GM23338 (cell line): ENCODE data around the gene TEKTIP1. TPM values are rescaled to one million over a fixed set of nuclear protein-coding genes. Genes with fewer than 3 reads are reported as not detected.

ENCODE experiments used
- ATAC-seq: fragments of 200-7000 bp; cut with Tn5 transposase; 3 replicates; pipeline ENCODE4 v1.9.1; 2020
- DNase-seq: peaks from one replicate; pipeline ENCODE4 v3.0.0-alpha.2; 2015; ENCODE audit warnings: low spot score
- H2AFZ ChIP-seq: fragments of 200-600 bp; sonication (generic); 2 replicates; pipeline ENCODE4 v1.8.0; 2016; ENCODE audit warnings: antibody characterized with exemption, mild to moderate bottlenecking, moderate library complexity
- H3F3A ChIP-seq: fragments of 200-600 bp; sonication (generic); replicated peaks from 2 replicates; pipeline ENCODE4 v1.8.0; 2017; ENCODE audit warnings: antibody characterized with exemption, mixed run types, low read depth
- H3K27ac ChIP-seq: fragments of 200-600 bp; sonication (generic); 2 replicates; pipeline ENCODE4 v1.6.1; 2016; ENCODE audit warnings: low read depth
- H3K27me3 ChIP-seq: fragments of 200-600 bp; sonication (generic); 2 replicates; pipeline ENCODE4 v1.8.0; 2016; ENCODE audit warnings: mild to moderate bottlenecking, mixed run types, moderate library complexity; ENCODE audit not compliant: insufficient read depth
- H3K36me3 ChIP-seq: fragments of 200-600 bp; sonication (generic); 2 replicates; pipeline ENCODE4 v1.8.0; 2016; ENCODE audit warnings: mild to moderate bottlenecking; ENCODE audit not compliant: insufficient read depth
- H3K4me1 ChIP-seq: fragments of 200-600 bp; sonication (generic); 2 replicates; pipeline ENCODE4 v1.8.0; 2016; ENCODE audit warnings: mild to moderate bottlenecking, moderate library complexity; ENCODE audit not compliant: insufficient read depth
- H3K4me2 ChIP-seq: fragments of 200-600 bp; sonication (generic); 2 replicates; pipeline ENCODE4 v1.7.1; 2017; ENCODE audit warnings: mixed run types
- H3K4me3 ChIP-seq: fragments of 200-600 bp; sonication (generic); 2 replicates; pipeline ENCODE4 v1.6.1; 2016; ENCODE audit warnings: mixed run types
- H3K79me2 ChIP-seq: fragments of 200-600 bp; sonication (generic); replicated peaks from 2 replicates; pipeline ENCODE4 v1.8.0; 2017; ENCODE audit warnings: mild to moderate bottlenecking; ENCODE audit not compliant: insufficient read depth
- H3K9me2 ChIP-seq: fragments of 200-600 bp; sonication (generic); 2 replicates; pipeline ENCODE4 v1.8.0; 2017; ENCODE audit not compliant: insufficient read depth
- H4K20me1 ChIP-seq: fragments of 200-600 bp; sonication (generic); replicated peaks from 2 replicates; pipeline ENCODE4 v1.8.0; 2017; ENCODE audit warnings: mild to moderate bottlenecking; ENCODE audit not compliant: insufficient read depth
- H3K27ac Mint-ChIP-seq: 2 replicates; pipeline ENCODE4 v1.8.0; 2020; ENCODE audit warnings: inconsistent platforms, mild to moderate bottlenecking, moderate library complexity, mixed read lengths
- H3K27me3 Mint-ChIP-seq: 3 replicates; pipeline ENCODE4 v1.8.0; 2022; ENCODE audit warnings: low read depth, mild to moderate bottlenecking, moderate library complexity, mixed read lengths, inconsistent platforms; ENCODE audit not compliant: insufficient read depth, poor library complexity
- H3K36me3 Mint-ChIP-seq: 3 replicates; pipeline ENCODE4 v1.8.0; 2021; ENCODE audit warnings: low read depth, mild to moderate bottlenecking, inconsistent platforms, moderate library complexity, mixed read lengths
- H3K4me1 Mint-ChIP-seq: 3 replicates; pipeline ENCODE4 v1.8.0; 2020; ENCODE audit warnings: mild to moderate bottlenecking, inconsistent platforms, mixed read lengths
- H3K4me3 Mint-ChIP-seq: 3 replicates; pipeline ENCODE4 v1.8.0; 2021; ENCODE audit warnings: moderate library complexity, mild to moderate bottlenecking, inconsistent platforms, mixed read lengths
- H3K9me3 Mint-ChIP-seq: 3 replicates; pipeline ENCODE4 v1.8.0; 2020; ENCODE audit warnings: moderate library complexity, mild to moderate bottlenecking, inconsistent platforms, mixed read lengths
- EZH2 ChIP-seq: fragments of 200-600 bp; sonication (generic); IDR thresholded peaks from one replicate; pipeline ENCODE4 v1.8.0; 2017; ENCODE audit warnings: antibody characterized with exemption, mild to moderate bottlenecking, low read depth; ENCODE audit not compliant: unreplicated experiment
- NANOG ChIP-seq: IDR thresholded peaks from 2 replicates; pipeline ENCODE4 v1.6.1; 2016; ENCODE audit warnings: antibody characterized with exemption, borderline replicate concordance
- POLR2AphosphoS5 ChIP-seq: IDR thresholded peaks from 2 replicates; pipeline ENCODE4 v1.6.1; 2016; ENCODE audit warnings: antibody characterized with exemption, low read depth
- REST ChIP-seq: IDR thresholded peaks from one replicate; pipeline ENCODE4 v1.6.1; 2018; ENCODE audit warnings: antibody characterized with exemption; ENCODE audit not compliant: unreplicated experiment
- STAT1 ChIP-seq: IDR thresholded peaks from one replicate; pipeline ENCODE4 v1.6.1; 2016; ENCODE audit warnings: antibody characterized with exemption; ENCODE audit not compliant: unreplicated experiment
- ZNF331 ChIP-seq: fragments of 250-450 bp; sonication (Bioruptor Pico); IDR thresholded peaks from 2 replicates; pipeline ENCODE4 v1.5.0; 2020; ENCODE audit warnings: low read depth, mild to moderate bottlenecking, moderate library complexity
- polyA plus RNA-seq: library from polyadenylated mRNA; unstranded; fragments of >200 nt; fragmentation: Nextera tagmentation; extraction: Ambion mirVana; gene quantifications from 2 replicates; pipeline ENCODE4 v1.2.1, GENCODE V29; 2016
- total RNA-seq: library from RNA; depleted of rRNA; stranded (reverse); fragments of >200 nt; shearing (Covaris generic); gene quantifications from 2 replicates; pipeline ENCODE4 v1.2.3, GENCODE V29; 2014
- TF ChIP-seq, protein P1 (sequence below), 2 experiments: fragments of 200-600 bp in 1 of 2; sonication (generic) in 1 of 2; conservative IDR thresholded peaks; 2 replicates each; pipeline versions ENCODE4 v1.5.1 to v1.6.1; 2016 to 2017; ENCODE audit warnings: antibody characterized with exemption in 2 of 2, low read depth in 2 of 2, mild to moderate bottlenecking in 2 of 2, moderate library complexity in 1 of 2
- TF ChIP-seq, protein P2 (sequence below): fragments of 250-450 bp; sonication (Bioruptor Pico); IDR thresholded peaks from 2 replicates; pipeline ENCODE4 v1.5.0; 2020; ENCODE audit warnings: mild to moderate bottlenecking, moderate library complexity
- TF ChIP-seq, protein P3 (sequence below): IDR thresholded peaks from 2 replicates; pipeline ENCODE4 v1.6.1; 2016; ENCODE audit warnings: antibody characterized with exemption

Gene TEKTIP1
- total and polyA plus RNA-seq, 2 experiments from 2014 or later, result not detected

GRCh38 chr19:3586707-3587346 is 47.9 kb downstream of the TEKTIP1 start:
- peaks cover 47% of the 10 kb centered on the region for H3K27me3 ChIP-seq
- no peak overlapping the region for H3K4me2 ChIP-seq
- H4K20me1 ChIP-seq, result no peaks in the 10 kb centered on the region
- no peaks in the 10 kb centered on the region for H3K79me2 ChIP-seq
- peaks cover 17% of the 10 kb centered on the region for H3K9me3 Mint-ChIP-seq
- H3K4me1 ChIP-seq, result no peaks in the 10 kb centered on the region
- ATAC-seq (peak; percentile 20), DNase-seq (no peak)
- no peak overlapping the region for H3K4me3 Mint-ChIP-seq
- no peaks in the 10 kb centered on the region for H3K36me3 ChIP-seq
- peaks cover 3% of the 10 kb centered on the region; the same call in 2 of the 3 replicates for H3K36me3 Mint-ChIP-seq
- no peak overlapping the region for H3K27ac ChIP-seq
- H3K27me3 Mint-ChIP-seq, result peaks cover 16% of the 10 kb centered on the region
- H3K27ac Mint-ChIP-seq, result no peak overlapping the region
- H3K9me2 ChIP-seq, result no peaks in the 10 kb centered on the region
- peaks cover 6% of the 10 kb centered on the region; the same call in 1 of the 2 replicates for H3F3A ChIP-seq
- H2AFZ ChIP-seq, result no peak overlapping the region
- TF ChIP-seq REST (no peak), STAT1 (no peak), POLR2AphosphoS5 (no peak), EZH2 (no peak), NANOG (no peak), ZNF331 (no peak)
- TF ChIP-seq, protein P1, sequence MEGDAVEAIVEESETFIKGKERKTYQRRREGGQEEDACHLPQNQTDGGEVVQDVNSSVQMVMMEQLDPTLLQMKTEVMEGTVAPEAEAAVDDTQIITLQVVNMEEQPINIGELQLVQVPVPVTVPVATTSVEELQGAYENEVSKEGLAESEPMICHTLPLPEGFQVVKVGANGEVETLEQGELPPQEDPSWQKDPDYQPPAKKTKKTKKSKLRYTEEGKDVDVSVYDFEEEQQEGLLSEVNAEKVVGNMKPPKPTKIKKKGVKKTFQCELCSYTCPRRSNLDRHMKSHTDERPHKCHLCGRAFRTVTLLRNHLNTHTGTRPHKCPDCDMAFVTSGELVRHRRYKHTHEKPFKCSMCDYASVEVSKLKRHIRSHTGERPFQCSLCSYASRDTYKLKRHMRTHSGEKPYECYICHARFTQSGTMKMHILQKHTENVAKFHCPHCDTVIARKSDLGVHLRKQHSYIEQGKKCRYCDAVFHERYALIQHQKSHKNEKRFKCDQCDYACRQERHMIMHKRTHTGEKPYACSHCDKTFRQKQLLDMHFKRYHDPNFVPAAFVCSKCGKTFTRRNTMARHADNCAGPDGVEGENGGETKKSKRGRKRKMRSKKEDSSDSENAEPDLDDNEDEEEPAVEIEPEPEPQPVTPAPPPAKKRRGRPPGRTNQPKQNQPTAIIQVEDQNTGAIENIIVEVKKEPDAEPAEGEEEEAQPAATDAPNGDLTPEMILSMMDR (conservative IDR thresholded peaks at IDR 0.05; ENCODE audit: low read depth in 2 of 2), result no peak
- TF ChIP-seq, protein P2, sequence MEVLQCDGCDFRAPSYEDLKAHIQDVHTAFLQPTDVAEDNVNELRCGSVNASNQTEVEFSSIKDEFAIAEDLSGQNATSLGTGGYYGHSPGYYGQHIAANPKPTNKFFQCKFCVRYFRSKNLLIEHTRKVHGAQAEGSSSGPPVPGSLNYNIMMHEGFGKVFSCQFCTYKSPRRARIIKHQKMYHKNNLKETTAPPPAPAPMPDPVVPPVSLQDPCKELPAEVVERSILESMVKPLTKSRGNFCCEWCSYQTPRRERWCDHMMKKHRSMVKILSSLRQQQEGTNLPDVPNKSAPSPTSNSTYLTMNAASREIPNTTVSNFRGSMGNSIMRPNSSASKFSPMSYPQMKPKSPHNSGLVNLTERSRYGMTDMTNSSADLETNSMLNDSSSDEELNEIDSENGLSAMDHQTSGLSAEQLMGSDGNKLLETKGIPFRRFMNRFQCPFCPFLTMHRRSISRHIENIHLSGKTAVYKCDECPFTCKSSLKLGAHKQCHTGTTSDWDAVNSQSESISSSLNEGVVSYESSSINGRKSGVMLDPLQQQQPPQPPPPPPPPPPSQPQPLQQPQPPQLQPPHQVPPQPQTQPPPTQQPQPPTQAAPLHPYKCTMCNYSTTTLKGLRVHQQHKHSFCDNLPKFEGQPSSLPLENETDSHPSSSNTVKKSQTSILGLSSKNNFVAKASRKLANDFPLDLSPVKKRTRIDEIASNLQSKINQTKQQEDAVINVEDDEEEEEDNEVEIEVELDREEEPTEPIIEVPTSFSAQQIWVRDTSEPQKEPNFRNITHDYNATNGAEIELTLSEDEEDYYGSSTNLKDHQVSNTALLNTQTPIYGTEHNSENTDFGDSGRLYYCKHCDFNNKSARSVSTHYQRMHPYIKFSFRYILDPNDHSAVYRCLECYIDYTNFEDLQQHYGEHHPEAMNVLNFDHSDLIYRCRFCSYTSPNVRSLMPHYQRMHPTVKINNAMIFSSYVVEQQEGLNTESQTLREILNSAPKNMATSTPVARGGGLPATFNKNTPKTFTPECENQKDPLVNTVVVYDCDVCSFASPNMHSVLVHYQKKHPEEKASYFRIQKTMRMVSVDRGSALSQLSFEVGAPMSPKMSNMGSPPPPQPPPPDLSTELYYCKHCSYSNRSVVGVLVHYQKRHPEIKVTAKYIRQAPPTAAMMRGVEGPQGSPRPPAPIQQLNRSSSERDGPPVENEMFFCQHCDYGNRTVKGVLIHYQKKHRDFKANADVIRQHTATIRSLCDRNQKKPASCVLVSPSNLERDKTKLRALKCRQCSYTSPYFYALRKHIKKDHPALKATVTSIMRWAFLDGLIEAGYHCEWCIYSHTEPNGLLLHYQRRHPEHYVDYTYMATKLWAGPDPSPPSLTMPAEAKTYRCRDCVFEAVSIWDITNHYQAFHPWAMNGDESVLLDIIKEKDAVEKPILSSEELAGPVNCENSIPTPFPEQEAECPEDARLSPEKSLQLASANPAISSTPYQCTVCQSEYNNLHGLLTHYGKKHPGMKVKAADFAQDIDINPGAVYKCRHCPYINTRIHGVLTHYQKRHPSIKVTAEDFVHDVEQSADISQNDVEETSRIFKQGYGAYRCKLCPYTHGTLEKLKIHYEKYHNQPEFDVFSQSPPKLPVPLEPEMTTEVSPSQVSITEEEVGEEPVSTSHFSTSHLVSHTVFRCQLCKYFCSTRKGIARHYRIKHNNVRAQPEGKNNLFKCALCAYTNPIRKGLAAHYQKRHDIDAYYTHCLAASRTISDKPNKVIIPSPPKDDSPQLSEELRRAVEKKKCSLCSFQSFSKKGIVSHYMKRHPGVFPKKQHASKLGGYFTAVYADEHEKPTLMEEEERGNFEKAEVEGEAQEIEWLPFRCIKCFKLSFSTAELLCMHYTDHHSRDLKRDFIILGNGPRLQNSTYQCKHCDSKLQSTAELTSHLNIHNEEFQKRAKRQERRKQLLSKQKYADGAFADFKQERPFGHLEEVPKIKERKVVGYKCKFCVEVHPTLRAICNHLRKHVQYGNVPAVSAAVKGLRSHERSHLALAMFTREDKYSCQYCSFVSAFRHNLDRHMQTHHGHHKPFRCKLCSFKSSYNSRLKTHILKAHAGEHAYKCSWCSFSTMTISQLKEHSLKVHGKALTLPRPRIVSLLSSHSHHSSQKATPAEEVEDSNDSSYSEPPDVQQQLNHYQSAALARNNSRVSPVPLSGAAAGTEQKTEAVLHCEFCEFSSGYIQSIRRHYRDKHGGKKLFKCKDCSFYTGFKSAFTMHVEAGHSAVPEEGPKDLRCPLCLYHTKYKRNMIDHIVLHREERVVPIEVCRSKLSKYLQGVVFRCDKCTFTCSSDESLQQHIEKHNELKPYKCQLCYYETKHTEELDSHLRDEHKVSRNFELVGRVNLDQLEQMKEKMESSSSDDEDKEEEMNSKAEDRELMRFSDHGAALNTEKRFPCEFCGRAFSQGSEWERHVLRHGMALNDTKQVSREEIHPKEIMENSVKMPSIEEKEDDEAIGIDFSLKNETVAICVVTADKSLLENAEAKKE (CRISPR knock-in tag), result no peak
- TF ChIP-seq, protein P3, sequence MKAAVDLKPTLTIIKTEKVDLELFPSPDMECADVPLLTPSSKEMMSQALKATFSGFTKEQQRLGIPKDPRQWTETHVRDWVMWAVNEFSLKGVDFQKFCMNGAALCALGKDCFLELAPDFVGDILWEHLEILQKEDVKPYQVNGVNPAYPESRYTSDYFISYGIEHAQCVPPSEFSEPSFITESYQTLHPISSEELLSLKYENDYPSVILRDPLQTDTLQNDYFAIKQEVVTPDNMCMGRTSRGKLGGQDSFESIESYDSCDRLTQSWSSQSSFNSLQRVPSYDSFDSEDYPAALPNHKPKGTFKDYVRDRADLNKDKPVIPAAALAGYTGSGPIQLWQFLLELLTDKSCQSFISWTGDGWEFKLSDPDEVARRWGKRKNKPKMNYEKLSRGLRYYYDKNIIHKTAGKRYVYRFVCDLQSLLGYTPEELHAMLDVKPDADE, result no peak
- no peaks in the 10 kb centered on the region for H3K4me1 Mint-ChIP-seq
- no peak overlapping the region for H3K4me3 ChIP-seq
